Small intestine (tissue), 4 donors: ENCODE results near the gene TGM5. TPM values are rescaled to one million over a fixed set of nuclear protein-coding genes. Genes with fewer than 3 reads are reported as not detected.

Experiments
- polyA plus RNA-seq, 4 donors: library from polyadenylated mRNA; stranded (reverse) in 3 of 4; unstranded in 1 of 4; fragments of 200-250 nt in 3 of 4; fragments of 120-200 nt in 1 of 4; gene quantifications; one replicate each; pipeline versions ENCODE4 v1.2.1 to v1.2.3, GENCODE V29; 2013
- donor health status: healthy with polysubstance abuse.
- donor health status: Bipolar disorder and iron deficiency.
- donor health status: healthy.

Gene TGM5
- polyA plus RNA-seq, 4 donors, result 0.01 to 0.03 TPM; not detected in 2

Other genes starting within 250 kb of the TGM5 start
- 10 to 100 TPM in 1 of 4 donors, 1 to 10 TPM in 3; 4.3 to 17.7 (median 6.4) TPM for gene UBR1, start 160.9 kb downstream of the TGM5 start, polyA plus RNA-seq
- gene TMEM62, start 133.3 kb downstream of the TGM5 start, polyA plus RNA-seq, result 10 to 100 TPM; 21.3 to 36.6 (median 30.3) TPM
- gene CCNDBP1, start 81.5 kb downstream of the TGM5 start, polyA plus RNA-seq, result 10 to 100 TPM; 43.3 to 98.0 (median 75.3) TPM
- under 1 TPM in 1 of 4 donors, not detected in 3; 0.34 TPM for gene EPB42, start 45.9 kb downstream of the TGM5 start, polyA plus RNA-seq
- gene TGM7, start 35.3 kb upstream of the TGM5 start, polyA plus RNA-seq, result not detected
- 1 to 10 TPM; 3.2 to 8.1 (median 4.5) TPM for gene LCMT2, start 63.6 kb upstream of the TGM5 start, polyA plus RNA-seq
- 10 to 100 TPM in 1 of 4 donors, 1 to 10 TPM in 3; 7.0 to 25.7 (median 8.4) TPM for gene ZSCAN29, start 104.1 kb upstream of the TGM5 start, polyA plus RNA-seq
- gene TUBGCP4, start 104.2 kb upstream of the TGM5 start, polyA plus RNA-seq, result 10 to 100 TPM in 1 of 4 donors, 1 to 10 TPM in 3; 3.2 to 16.5 (median 6.1) TPM
- gene TP53BP1, start 226.2 kb upstream of the TGM5 start, polyA plus RNA-seq, result 10 to 100 TPM in 1 of 4 donors, 1 to 10 TPM in 3; 1.1 to 28.5 (median 5.6) TPM